SK-N-SH treated with all-trans-retinoic acid at 6 μM for 48 hours (cell line): Measurements from ENCODE around the gene NAA30.

ENCODE experiments used
- ARNTL ChIP-seq: fragments of 450-650 bp; formaldehyde crosslinking; IDR thresholded peaks from 2 replicates; pipeline ENCODE4 v1.5.0; 2020; ENCODE audit warnings: low read depth, mild to moderate bottlenecking, moderate library complexity, borderline replicate concordance
- BACH2 ChIP-seq: fragments of 250-450 bp; sonication (Bioruptor Pico); IDR thresholded peaks from 2 replicates; pipeline ENCODE4 v1.9.0; 2021; ENCODE audit warnings: mild to moderate bottlenecking, borderline replicate concordance
- PPARA ChIP-seq: fragments of 250-450 bp; sonication (Bioruptor Pico); IDR thresholded peaks from 2 replicates; pipeline ENCODE4 v1.5.0; 2020; ENCODE audit warnings: mild to moderate bottlenecking, borderline replicate concordance
- RARB ChIP-seq: fragments of 250-450 bp; sonication (Bioruptor Pico); IDR thresholded peaks from 2 replicates; pipeline ENCODE4 v1.8.0; 2021; ENCODE audit warnings: mild to moderate bottlenecking, moderate library complexity
- ZC3H10 ChIP-seq: fragments of 250-450 bp; sonication (Bioruptor Pico); IDR thresholded peaks from 2 replicates; pipeline ENCODE4 v1.5.1; 2021; ENCODE audit warnings: mild to moderate bottlenecking, moderate library complexity
- ZFP3 ChIP-seq: fragments of 250-450 bp; sonication (Bioruptor Pico); IDR thresholded peaks from 2 replicates; pipeline ENCODE4 v1.5.0; 2020; ENCODE audit warnings: mild to moderate bottlenecking, moderate library complexity
- TF ChIP-seq, protein P1 (sequence below): fragments of 250-450 bp; sonication (Bioruptor Pico); IDR thresholded peaks from 2 replicates; pipeline ENCODE4 v1.8.0; 2020; ENCODE audit warnings: mild to moderate bottlenecking, moderate library complexity, borderline replicate concordance
- TF ChIP-seq, protein P2 (sequence below): fragments of 250-450 bp; sonication (Bioruptor Pico); IDR thresholded peaks from 2 replicates; pipeline ENCODE4 v1.5.1; 2020; ENCODE audit warnings: low read depth, mild to moderate bottlenecking, moderate library complexity
- TF ChIP-seq, protein P3 (sequence below): fragments of 250-450 bp; sonication (Bioruptor Pico); IDR thresholded peaks from 2 replicates; pipeline ENCODE4 v1.5.1; 2021; ENCODE audit warnings: mild to moderate bottlenecking, moderate library complexity

DNA sequence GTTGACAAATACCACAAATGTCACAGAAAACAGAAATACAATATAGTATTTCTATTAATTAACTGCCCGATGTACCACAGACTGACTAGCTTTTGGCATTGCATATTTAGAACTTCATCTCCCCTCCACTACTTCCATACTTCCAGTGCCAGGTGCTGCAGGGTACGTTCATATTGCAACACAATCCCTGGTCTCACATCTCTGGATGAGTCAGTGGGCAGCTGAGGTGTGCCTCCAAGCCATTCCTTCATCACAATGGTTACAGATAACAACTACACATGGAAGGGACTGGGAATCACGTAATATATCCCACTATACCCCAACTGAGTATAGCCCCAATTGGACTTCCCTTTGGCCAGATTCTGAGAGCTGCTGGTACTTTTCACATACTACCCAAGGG, 72.2 kb downstream of the NAA30 start:
- TF ChIP-seq PPARA (CRISPR knock-in tag) (no peak), BACH2 (CRISPR knock-in tag) (no peak), RARB (CRISPR knock-in tag) (no peak), ZFP3 (CRISPR knock-in tag) (no peak), ZC3H10 (CRISPR knock-in tag) (no peak), ARNTL (CRISPR knock-in tag) (no peak)
- TF ChIP-seq, protein P1, sequence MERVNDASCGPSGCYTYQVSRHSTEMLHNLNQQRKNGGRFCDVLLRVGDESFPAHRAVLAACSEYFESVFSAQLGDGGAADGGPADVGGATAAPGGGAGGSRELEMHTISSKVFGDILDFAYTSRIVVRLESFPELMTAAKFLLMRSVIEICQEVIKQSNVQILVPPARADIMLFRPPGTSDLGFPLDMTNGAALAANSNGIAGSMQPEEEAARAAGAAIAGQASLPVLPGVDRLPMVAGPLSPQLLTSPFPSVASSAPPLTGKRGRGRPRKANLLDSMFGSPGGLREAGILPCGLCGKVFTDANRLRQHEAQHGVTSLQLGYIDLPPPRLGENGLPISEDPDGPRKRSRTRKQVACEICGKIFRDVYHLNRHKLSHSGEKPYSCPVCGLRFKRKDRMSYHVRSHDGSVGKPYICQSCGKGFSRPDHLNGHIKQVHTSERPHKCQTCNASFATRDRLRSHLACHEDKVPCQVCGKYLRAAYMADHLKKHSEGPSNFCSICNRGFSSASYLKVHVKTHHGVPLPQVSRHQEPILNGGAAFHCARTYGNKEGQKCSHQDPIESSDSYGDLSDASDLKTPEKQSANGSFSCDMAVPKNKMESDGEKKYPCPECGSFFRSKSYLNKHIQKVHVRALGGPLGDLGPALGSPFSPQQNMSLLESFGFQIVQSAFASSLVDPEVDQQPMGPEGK (CRISPR knock-in tag): no peak
- TF ChIP-seq, protein P2, sequence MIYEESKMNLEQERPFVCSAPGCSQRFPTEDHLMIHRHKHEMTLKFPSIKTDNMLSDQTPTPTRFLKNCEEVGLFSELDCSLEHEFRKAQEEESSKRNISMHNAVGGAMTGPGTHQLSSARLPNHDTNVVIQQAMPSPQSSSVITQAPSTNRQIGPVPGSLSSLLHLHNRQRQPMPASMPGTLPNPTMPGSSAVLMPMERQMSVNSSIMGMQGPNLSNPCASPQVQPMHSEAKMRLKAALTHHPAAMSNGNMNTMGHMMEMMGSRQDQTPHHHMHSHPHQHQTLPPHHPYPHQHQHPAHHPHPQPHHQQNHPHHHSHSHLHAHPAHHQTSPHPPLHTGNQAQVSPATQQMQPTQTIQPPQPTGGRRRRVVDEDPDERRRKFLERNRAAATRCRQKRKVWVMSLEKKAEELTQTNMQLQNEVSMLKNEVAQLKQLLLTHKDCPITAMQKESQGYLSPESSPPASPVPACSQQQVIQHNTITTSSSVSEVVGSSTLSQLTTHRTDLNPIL (CRISPR knock-in tag): no peak
- TF ChIP-seq, protein P3, sequence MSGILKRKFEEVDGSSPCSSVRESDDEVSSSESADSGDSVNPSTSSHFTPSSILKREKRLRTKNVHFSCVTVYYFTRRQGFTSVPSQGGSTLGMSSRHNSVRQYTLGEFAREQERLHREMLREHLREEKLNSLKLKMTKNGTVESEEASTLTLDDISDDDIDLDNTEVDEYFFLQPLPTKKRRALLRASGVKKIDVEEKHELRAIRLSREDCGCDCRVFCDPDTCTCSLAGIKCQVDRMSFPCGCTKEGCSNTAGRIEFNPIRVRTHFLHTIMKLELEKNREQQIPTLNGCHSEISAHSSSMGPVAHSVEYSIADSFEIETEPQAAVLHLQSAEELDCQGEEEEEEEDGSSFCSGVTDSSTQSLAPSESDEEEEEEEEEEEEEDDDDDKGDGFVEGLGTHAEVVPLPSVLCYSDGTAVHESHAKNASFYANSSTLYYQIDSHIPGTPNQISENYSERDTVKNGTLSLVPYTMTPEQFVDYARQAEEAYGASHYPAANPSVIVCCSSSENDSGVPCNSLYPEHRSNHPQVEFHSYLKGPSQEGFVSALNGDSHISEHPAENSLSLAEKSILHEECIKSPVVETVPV (CRISPR knock-in tag): no peak
